Calu3 (cell line): ENCODE data around the gene CLDND2. TPM values are rescaled to one million over a fixed set of nuclear protein-coding genes. Genes with fewer than 3 reads are reported as not detected.
A peak's percentile ranks its signal among the peaks of the same experiment; 100 is the strongest.

Source experiments
- BruUV-seq: library from RNA; stranded (reverse); fragments of 400-500 nt; replicated peaks from 2 replicates; lab custom pipeline; 2021; lab: Mats Ljungman, UMichigan
- CTCF ChIA-PET: fragments of 300-600 bp; sonication (Branson Sonifier 250); formaldehyde crosslinking; loops from one replicate; lab custom pipeline; 2022; ENCODE audit warnings: antibody characterized with exemption; lab: Charles Lee
- DNase-seq: peaks from one replicate; pipeline ENCODE4 v3.0.0; 2022
- H3K27ac Mint-ChIP-seq: one replicate; pipeline ENCODE4 v1.8.0; 2022; ENCODE audit warnings: mixed read lengths; ENCODE audit not compliant: unreplicated experiment
- H3K27me3 Mint-ChIP-seq: one replicate; pipeline ENCODE4 v1.8.0; 2022; ENCODE audit warnings: mixed read lengths; ENCODE audit not compliant: unreplicated experiment
- H3K36me3 Mint-ChIP-seq: one replicate; pipeline ENCODE4 v1.8.0; 2022; ENCODE audit warnings: mild to moderate bottlenecking, moderate library complexity, mixed read lengths; ENCODE audit not compliant: insufficient read depth, unreplicated experiment
- H3K4me1 Mint-ChIP-seq: one replicate; pipeline ENCODE4 v1.8.0; 2022; ENCODE audit warnings: mild to moderate bottlenecking, low read depth, mixed read lengths; ENCODE audit not compliant: unreplicated experiment
- H3K4me3 Mint-ChIP-seq: one replicate; pipeline ENCODE4 v1.8.0; 2022; ENCODE audit warnings: mild to moderate bottlenecking, low read depth, moderate library complexity, mixed read lengths; ENCODE audit not compliant: unreplicated experiment
- H3K9me3 Mint-ChIP-seq: one replicate; pipeline ENCODE4 v1.8.0; 2022; ENCODE audit warnings: low read depth, mixed read lengths; ENCODE audit not compliant: unreplicated experiment
- CTCF ChIP-seq: fragments of 200-600 bp; IDR thresholded peaks from one replicate; pipeline ENCODE4 v1.8.0; 2022; ENCODE audit warnings: antibody characterized with exemption; ENCODE audit not compliant: unreplicated experiment
- intact Hi-C: fragments of 100-400 bp; cut with micrococcal nuclease; formaldehyde crosslinking; loops from one replicate; pipeline ENCODE4 v1.10.0; 2022; ENCODE audit not compliant: unreplicated experiment
- total RNA-seq: library from RNA; stranded (reverse); gene quantifications from 2 replicates; pipeline ENCODE4 v1.2.3, GENCODE V29; 2022

The CLDND2 gene
- total RNA-seq, 1 experiment from 2014 or later = 1.2 TPM

DNA sequence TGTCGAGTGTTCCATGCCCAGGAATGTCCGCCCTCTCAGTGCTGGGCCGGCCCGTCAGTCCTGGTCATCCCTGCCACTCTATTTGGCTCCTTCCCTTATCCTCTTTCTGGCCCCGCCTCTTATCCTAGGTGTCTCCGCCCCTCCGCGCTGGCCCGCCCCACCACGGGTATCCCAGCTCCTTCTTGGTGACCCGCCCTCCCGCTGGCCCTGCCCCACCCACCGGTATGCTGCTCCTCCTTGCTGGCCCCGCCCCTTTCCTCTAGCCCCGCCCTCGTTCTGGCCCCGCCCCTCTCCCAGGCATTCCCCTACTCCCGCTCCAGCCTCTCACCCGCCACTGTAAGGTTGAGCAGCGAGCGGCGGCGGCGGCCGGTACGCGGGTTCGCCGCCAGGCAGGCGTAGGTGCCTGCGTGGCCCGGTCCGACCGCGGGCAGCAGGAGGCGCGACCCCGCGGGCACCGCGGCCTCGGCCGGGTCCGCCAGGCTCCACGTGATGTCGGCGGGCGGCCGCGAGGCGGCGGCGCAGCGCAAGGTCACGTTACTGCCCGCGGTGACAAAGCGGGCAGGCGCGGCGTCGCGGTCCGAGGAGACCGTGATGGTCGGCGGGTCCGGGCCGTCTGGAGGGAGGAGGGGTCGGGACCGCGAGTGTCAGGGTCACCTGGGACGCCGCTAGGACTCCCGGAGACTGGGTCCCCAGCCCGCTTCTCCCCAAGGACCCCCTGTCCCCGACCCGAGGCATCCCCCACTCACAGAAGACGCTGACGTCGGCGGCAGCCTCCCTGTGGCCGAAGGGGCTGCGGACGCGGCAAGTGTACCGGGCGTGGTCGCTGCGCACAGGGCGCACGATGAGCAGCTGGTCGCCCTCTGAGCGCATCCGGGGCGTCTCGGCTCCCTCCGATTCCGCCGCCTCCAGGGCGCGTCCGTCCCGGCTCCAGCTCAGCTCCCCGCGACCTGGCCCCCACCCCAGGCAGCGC lies 28.8 kb downstream of the CLDND2 start:
- CTCF ChIA-PET = interaction anchor here (0.6 to 1.5 kb wide), 18 partner anchors 20 to 1753 kb away, joined by 3 to 17 read pairs (median 4); partner anchors contain the start of gene ETFB
- Mint-ChIP-seq H3K4me1 (peaks cover 30% of the 10 kb centered on the region), H3K27ac (peak overlapping the region; percentile 50), H3K9me3 (no peaks in the 10 kb centered on the region), H3K36me3 (peaks cover 34% of the 10 kb centered on the region), H3K27me3 (no peaks in the 10 kb centered on the region), H3K4me3 (peak overlapping the region; percentile 72)
- DNase-seq = peak; percentile 99
- BruUV-seq = TSS peak; percentile 21
- TF ChIP-seq CTCF = peak; percentile 29
- intact Hi-C loops = loop anchor here (1.0 to 5.0 kb wide), 3 partner anchors 27 to 322 kb away; partner anchors contain the start of gene ETFB

GRCh38 chr19:51339313-51339686 lies 29.5 kb downstream of the CLDND2 start:
- CTCF ChIA-PET = interaction anchor here (0.6 to 1.5 kb wide), 18 partner anchors 19 to 1753 kb away, joined by 3 to 17 read pairs (median 4); partner anchors contain the start of gene ETFB
- DNase-seq = no peak

DNA sequence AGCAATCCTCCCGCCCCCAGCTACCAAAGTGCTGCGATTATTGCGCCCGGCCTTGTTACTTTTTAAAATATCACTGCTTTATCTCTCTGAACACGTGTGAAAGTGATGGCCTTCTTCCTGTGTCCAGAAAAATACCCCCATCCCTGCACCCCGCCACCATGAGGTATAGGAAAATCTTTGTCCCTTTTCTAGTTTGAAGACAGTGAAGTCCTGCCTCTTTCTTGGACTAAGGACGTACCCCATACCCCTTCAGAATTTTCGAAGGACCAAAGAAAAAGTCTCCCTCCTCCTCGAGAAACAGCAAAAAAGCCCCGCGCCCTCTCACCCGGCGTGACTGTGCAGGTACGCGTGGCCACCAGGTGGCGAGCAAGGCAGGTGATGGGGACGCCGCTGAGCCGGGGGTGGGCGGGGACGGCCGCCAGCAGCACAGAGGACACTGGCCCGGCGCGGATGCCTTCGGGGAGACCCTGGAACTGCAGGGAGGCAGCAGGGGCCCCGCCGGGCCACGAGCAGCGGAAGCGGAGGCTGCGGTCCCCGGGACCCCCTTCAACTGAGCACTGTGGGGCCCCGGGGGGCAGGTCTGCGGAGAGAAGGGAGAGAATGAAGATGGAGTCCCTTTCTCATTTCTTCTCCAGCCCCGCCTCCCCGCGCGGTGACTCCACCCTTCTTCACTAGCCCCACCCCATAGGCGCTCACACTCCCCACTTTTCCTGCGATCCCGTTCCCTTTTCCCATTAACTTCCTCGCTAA lies 30.1 kb downstream of the CLDND2 start:
- H3K36me3 Mint-ChIP-seq = peaks cover 29% of the 10 kb centered on the region
- peaks cover 30% of the 10 kb centered on the region for H3K4me1 Mint-ChIP-seq
- peak; percentile 91 for DNase-seq
- H3K9me3 Mint-ChIP-seq = no peaks in the 10 kb centered on the region
- BruUV-seq = TSS peak; percentile 42
- H3K27me3 Mint-ChIP-seq = no peaks in the 10 kb centered on the region
- H3K27ac Mint-ChIP-seq = no peak overlapping the region
- CTCF ChIA-PET = interaction anchor here (0.9 to 1.5 kb wide), 7 partner anchors 56 to 350 kb away, joined by 3 to 11 read pairs (median 9); no protein-coding TSS in a partner anchor
- peak overlapping the region; percentile 72 for H3K4me3 Mint-ChIP-seq
- intact Hi-C loops = loop anchor here (1.0 to 5.0 kb wide), 3 partner anchors 28 to 324 kb away; partner anchors contain the start of gene ETFB
- peak; percentile 98 for TF ChIP-seq CTCF

More at GRCh38 chr19:51339313-51339686, 29.5 kb downstream of the CLDND2 start:
- H3K27ac Mint-ChIP-seq = peak overlapping the region; percentile 50
- intact Hi-C loops = loop anchor here (1.0 to 5.0 kb wide), 3 partner anchors 28 to 323 kb away; partner anchors contain the start of gene ETFB
- peaks cover 30% of the 10 kb centered on the region for H3K4me1 Mint-ChIP-seq
- BruUV-seq = no TSS peak
- H3K36me3 Mint-ChIP-seq = peaks cover 29% of the 10 kb centered on the region
- no peaks in the 10 kb centered on the region for H3K27me3 Mint-ChIP-seq
- peak overlapping the region; percentile 72 for H3K4me3 Mint-ChIP-seq
- TF ChIP-seq CTCF = no peak
- no peaks in the 10 kb centered on the region for H3K9me3 Mint-ChIP-seq
